OCI-LY1 (cell line): ENCODE measurements around the gene NLRP5.

Experiments
- H2AFZ ChIP-seq: fragments of 200-600 bp; sonication (generic), shearing (Covaris generic); 2 replicates; pipeline ENCODE4 v1.6.0; 2014; ENCODE audit warnings: antibody characterized with exemption, mild to moderate bottlenecking, low read length
- H3F3A ChIP-seq: fragments of 200-600 bp; sonication (generic), shearing (Covaris generic); 2 replicates; pipeline ENCODE4 v1.6.0; 2014; ENCODE audit warnings: mild to moderate bottlenecking, antibody characterized with exemption, low read length, moderate library complexity; ENCODE audit not compliant: insufficient read depth
- H3K27ac ChIP-seq: fragments of 200-600 bp; sonication (generic); 2 replicates; pipeline ENCODE4 v1.5.1; 2014; ENCODE audit warnings: low read length, mixed run types, mild to moderate bottlenecking, low read depth; ENCODE audit not compliant: poor library complexity, severe bottlenecking
- H3K27me3 ChIP-seq: fragments of 200-600 bp; sonication (generic); 2 replicates; pipeline ENCODE4 v1.6.0; 2014; ENCODE audit warnings: antibody characterized with exemption, mild to moderate bottlenecking, low read length, moderate library complexity; ENCODE audit not compliant: insufficient read depth
- H3K36me3 ChIP-seq: fragments of 200-600 bp; sonication (generic); 2 replicates; pipeline ENCODE4 v1.6.1; 2014; ENCODE audit warnings: mild to moderate bottlenecking, antibody characterized with exemption, low read length, moderate library complexity, mixed read lengths; ENCODE audit not compliant: insufficient read depth
- H3K4me1 ChIP-seq: fragments of 200-600 bp; sonication (generic); 2 replicates; pipeline ENCODE4 v1.5.1; 2014; ENCODE audit warnings: mild to moderate bottlenecking, low read length, moderate library complexity; ENCODE audit not compliant: insufficient read depth, severe bottlenecking
- H3K4me2 ChIP-seq: fragments of 200-600 bp; sonication (generic), shearing (Covaris generic); 2 replicates; pipeline ENCODE4 v1.6.1; 2014; ENCODE audit warnings: low read length
- H3K4me3 ChIP-seq: fragments of 200-600 bp; sonication (generic); 2 replicates; pipeline ENCODE4 v1.5.1; 2014; ENCODE audit warnings: low read length, low read depth, mild to moderate bottlenecking, mixed read lengths; ENCODE audit not compliant: poor library complexity, severe bottlenecking
- H3K79me2 ChIP-seq: fragments of 200-600 bp; shearing (Covaris generic); 2 replicates; pipeline ENCODE4 v1.6.1; 2016; ENCODE audit warnings: mixed run types, low read length, mixed read lengths; ENCODE audit not compliant: insufficient read depth
- H3K9ac ChIP-seq: fragments of 200-600 bp; sonication (generic), shearing (Covaris generic); 2 replicates; pipeline ENCODE4 v1.6.1; 2014; ENCODE audit warnings: mild to moderate bottlenecking, low read length, mixed read lengths
- H3K9me2 ChIP-seq: fragments of 200-600 bp; sonication (generic), shearing (Covaris generic); 2 replicates; pipeline ENCODE4 v1.6.1; 2014; ENCODE audit warnings: low read depth, mild to moderate bottlenecking, low read length, mixed read lengths
- H3K9me3 ChIP-seq: fragments of 200-600 bp; shearing (Covaris generic); 2 replicates; pipeline ENCODE4 v1.6.1; 2014; ENCODE audit warnings: low read length, mixed read lengths
- H4K20me1 ChIP-seq: fragments of 200-600 bp; sonication (generic), shearing (Covaris generic); 2 replicates; pipeline ENCODE4 v1.6.0; 2016; ENCODE audit warnings: mild to moderate bottlenecking, low read length; ENCODE audit not compliant: insufficient read depth
- CTCF ChIP-seq: fragments of 200-600 bp; sonication (generic), shearing (Covaris generic); IDR thresholded peaks from 2 replicates; pipeline ENCODE4 v1.5.1; 2017; ENCODE audit warnings: mild to moderate bottlenecking, antibody characterized with exemption, low read length, moderate library complexity, mixed read lengths
- EZH2 ChIP-seq: fragments of 200-600 bp; sonication (generic), shearing (Covaris generic); IDR thresholded peaks from 2 replicates; pipeline ENCODE4 v1.8.0; 2017; ENCODE audit warnings: borderline replicate concordance, mixed run types, mild to moderate bottlenecking, antibody characterized with exemption, low read length, moderate library complexity, mixed read lengths

The NLRP5 gene

GRCh38 chr19:56091066-56091490 lies 104.5 kb downstream of the NLRP5 start:
- Histone ChIP-seq H3K4me3 (no peak overlapping the region), H3K27me3 (no peaks in the 10 kb centered on the region), H3K36me3 (peaks cover 20% of the 10 kb centered on the region), H3K27ac (no peak overlapping the region), H3K4me1 (no peaks in the 10 kb centered on the region), H3K9ac (no peak overlapping the region), H3K79me2 (no peaks in the 10 kb centered on the region), H3F3A (no peaks in the 10 kb centered on the region), H4K20me1 (no peaks in the 10 kb centered on the region), H3K4me2 (no peak overlapping the region), H2AFZ (no peak overlapping the region), H3K9me2 (no peaks in the 10 kb centered on the region), H3K9me3 (no peaks in the 10 kb centered on the region)
- TF ChIP-seq EZH2 = no peak
- no peak for TF ChIP-seq CTCF

- H3K4me2 ChIP-seq = no peak overlapping the region
- no peaks in the 10 kb centered on the region for H3F3A ChIP-seq
- no peaks in the 10 kb centered on the region for H3K27me3 ChIP-seq
- no peak overlapping the region for H3K27ac ChIP-seq
- TF ChIP-seq EZH2 (no peak), CTCF (no peak)
- no peak overlapping the region for H3K4me3 ChIP-seq
- H3K9me2 ChIP-seq = no peaks in the 10 kb centered on the region
- H3K4me1 ChIP-seq = no peaks in the 10 kb centered on the region
- H3K36me3 ChIP-seq = peaks cover 20% of the 10 kb centered on the region
- no peaks in the 10 kb centered on the region for H3K9me3 ChIP-seq
- no peak overlapping the region for H2AFZ ChIP-seq
- no peaks in the 10 kb centered on the region for H3K79me2 ChIP-seq
- H4K20me1 ChIP-seq = no peaks in the 10 kb centered on the region
- H3K9ac ChIP-seq = no peak overlapping the region
Observed at GRCh38 chr19:56091751-56092546, 105.4 kb downstream of the NLRP5 start.

GRCh38 chr19:56092685-56093631 lies 106.4 kb downstream of the NLRP5 start:
- Histone ChIP-seq H3K27me3 (no peaks in the 10 kb centered on the region), H3F3A (no peaks in the 10 kb centered on the region), H3K4me3 (no peak overlapping the region), H3K9ac (no peak overlapping the region), H3K9me2 (no peaks in the 10 kb centered on the region), H2AFZ (no peak overlapping the region), H3K79me2 (no peaks in the 10 kb centered on the region), H4K20me1 (no peaks in the 10 kb centered on the region), H3K36me3 (peaks cover 30% of the 10 kb centered on the region), H3K9me3 (no peaks in the 10 kb centered on the region), H3K4me2 (no peak overlapping the region), H3K27ac (no peak overlapping the region), H3K4me1 (no peaks in the 10 kb centered on the region)
- TF ChIP-seq EZH2 (no peak), CTCF (no peak)
